Cerebellar nuclear complex (tissue), 1 donor: ENCODE measurements around the gene NOL9.
A peak's percentile ranks its signal among the peaks of the same experiment; 100 is the strongest.

Experiments
- DNase-seq, 2 experiments: peaks; one replicate each; lab custom pipeline; 2025; lab: John Stamatoyannopoulos, UW

NOL9 gene

DNA sequence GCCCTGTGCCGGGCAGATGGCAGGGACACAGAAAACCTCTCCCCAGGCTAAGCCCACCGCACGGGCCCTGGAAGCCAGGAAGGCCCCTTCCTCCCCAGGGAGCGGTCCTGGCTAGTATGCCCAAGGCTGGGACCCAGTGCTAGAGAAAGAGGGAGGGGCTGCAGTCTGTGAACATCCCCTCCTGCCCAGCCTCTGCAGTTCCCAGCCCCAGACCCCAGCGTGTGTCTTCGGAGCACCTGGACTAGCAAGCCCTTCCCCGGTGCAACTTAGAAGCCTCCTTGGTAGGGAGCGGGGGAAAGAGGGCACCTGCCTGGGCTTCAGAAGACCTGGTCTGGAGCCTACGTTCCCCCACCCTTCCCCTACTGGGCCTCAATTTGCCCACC lies 64.9 kb downstream of the NOL9 start:
- DNase-seq = no peak

DNA sequence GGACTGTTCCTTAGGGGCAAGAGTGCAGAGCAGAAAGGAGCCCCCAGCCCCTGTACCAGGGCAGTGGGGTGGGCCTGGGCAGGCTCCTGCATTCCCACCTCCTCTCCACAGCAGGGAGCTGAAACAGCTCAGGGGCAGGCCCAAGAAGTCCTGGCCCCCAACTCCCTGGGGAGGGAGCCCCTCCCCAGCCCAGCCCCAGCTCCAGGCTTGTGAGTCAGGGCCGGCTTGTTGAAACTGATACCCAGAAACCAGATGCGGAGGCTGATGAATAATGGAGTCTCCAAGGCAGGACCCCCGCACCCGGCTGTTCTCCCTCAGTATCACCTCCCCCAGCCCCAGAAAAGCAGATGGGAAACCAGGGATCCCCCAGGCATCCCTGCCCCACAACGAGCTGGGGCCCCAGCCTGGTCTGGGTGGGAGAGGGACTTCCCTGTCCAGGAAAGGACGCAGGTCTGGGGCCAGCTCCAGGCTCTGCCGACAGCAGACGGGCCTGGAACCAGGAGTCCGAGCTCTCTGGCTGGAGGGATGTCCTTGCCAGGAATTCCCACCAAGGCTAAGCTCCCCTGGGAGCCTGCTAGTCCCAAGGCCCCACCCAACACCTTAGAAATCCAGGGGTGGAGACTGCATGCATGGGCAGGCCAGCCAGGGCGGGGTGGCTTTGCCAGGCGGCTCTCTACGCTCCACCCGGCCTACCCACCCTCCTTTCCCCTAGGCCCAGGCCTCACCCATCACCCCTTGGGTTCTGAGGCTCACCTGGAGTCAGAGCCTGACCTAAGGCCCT lies 65.5 kb downstream of the NOL9 start:
- no peak for DNase-seq

DNA sequence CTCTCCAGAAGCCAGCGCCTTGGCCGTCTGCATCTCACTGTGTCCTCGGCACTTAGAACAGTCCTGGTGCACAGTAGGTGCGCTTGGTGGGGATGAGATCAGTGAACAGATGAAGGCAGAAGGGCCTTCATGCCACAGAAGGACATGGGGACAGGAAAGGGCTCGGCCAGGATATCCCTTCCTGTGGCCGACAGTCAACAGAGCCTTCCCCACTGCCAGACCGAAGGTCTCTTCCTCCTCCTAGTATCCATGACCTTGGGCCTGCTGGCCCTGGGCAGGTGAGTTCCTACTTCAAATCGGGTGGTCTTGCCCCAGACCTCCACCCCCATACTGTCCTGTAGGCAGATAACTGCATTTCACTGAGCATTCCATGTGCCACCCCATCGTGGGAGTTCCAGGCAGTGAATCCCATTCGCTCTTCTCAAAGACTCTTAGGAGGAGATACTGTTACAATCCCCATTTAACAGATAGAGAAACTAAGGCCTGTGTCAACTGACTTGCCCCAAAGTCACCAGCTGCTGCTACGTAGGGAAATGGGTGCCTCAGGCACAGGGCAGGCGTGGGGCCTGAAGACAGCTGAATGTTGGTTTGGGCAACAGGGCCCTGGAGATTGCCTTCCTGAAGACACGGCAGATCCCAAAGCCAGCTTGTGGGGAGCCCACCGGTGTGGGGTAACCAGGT lies 66.4 kb downstream of the NOL9 start:
- DNase-seq = no peak

DNA sequence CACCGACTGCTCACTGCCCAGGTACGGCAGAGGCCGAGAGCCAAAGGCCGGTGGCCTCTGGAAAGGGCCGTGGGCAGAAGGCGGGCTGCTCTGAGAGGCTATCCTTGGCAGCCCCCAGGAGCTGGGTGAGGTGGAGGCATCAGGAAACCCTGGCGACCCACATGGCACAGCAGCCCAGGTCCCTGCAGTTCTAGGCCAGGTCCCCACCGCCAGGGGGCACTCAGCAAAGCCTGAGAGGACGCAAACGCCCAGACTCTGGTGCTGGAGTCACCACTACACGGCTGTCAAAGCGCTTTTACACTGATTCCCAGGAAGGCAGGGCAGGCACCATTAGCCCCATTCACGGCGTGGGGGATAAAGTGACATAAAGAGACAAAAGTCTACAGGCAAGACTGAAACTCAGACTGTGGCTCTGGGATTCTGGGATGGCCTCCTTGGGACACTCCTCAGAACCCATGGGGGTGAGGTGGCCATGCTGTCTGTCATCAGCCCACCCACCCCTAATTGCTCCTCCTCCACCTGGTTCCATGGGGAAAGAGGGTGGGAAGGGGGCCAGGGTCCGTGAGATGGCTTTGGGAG lies 67.8 kb downstream of the NOL9 start:
- DNase-seq = peak in 1 of 2 experiments; percentile 58

- DNase-seq = no peak
Observed at GRCh38 chr1:6485168-6486101, 68.9 kb downstream of the NOL9 start.

DNA sequence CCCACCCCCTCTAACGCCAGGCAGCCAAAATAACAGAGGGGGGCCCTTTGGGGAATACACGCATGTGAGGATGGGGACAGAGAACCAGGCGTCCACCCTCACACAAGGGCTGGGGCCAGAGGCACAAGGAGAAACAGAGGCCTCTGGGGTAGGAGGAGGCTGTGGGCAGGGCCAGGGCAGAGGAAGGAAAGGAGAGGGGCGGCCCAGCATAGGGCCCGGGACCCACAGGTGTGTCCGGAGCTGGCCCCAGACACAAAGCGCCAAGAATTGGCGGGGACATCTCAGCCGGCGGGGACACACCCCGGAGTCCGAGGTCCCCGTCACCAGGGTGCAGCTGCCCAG lies 69.5 kb downstream of the NOL9 start:
- no peak for DNase-seq

DNA sequence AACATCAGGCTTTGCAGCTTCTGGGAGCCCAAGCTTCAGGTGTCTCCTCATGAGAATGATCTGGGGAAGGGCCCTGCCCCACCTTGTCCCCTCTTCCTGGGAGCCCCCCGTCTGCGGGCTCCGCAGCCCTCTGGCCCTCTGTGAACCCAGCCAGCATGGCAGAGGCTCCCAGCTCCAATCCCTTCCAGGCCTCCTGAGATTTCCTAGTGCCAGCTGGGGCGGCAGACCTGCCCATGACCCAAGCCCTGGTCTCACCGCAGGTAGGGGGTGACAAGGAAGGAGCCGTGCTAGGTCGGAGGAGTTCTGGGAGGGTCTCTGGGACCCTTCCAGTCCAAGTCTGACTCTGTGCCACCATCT lies 70.6 kb downstream of the NOL9 start:
- no peak for DNase-seq

- DNase-seq = peak; percentile 88 to 94
Observed at GRCh38 chr1:6483017-6483760, 71.1 kb downstream of the NOL9 start.

DNA sequence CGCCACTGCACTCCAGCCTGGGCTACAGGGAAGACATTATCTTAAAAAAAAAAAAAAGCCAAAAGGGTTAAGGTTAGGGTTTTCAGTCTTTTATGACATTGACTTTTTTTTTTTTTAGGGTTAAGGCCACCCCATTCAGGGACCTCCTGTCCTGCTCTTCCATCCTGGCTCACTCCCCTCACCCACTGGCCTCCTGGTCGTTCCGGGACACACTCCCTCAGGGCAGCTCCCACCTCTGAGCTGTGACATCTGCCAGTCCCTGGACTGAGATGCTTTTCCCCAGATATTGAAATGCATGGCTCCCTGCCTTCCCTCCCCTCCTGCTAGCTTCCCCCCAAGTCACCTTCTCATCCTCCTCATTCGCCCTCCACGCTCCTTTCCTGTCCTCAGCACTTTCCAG lies 72.5 kb downstream of the NOL9 start:
- no peak for DNase-seq

GRCh38 chr1:6477039-6477820 lies 77.1 kb downstream of the NOL9 start:
- no peak for DNase-seq

- no peak for DNase-seq
Observed at GRCh38 chr1:6476483-6476882, 77.8 kb downstream of the NOL9 start.

DNA sequence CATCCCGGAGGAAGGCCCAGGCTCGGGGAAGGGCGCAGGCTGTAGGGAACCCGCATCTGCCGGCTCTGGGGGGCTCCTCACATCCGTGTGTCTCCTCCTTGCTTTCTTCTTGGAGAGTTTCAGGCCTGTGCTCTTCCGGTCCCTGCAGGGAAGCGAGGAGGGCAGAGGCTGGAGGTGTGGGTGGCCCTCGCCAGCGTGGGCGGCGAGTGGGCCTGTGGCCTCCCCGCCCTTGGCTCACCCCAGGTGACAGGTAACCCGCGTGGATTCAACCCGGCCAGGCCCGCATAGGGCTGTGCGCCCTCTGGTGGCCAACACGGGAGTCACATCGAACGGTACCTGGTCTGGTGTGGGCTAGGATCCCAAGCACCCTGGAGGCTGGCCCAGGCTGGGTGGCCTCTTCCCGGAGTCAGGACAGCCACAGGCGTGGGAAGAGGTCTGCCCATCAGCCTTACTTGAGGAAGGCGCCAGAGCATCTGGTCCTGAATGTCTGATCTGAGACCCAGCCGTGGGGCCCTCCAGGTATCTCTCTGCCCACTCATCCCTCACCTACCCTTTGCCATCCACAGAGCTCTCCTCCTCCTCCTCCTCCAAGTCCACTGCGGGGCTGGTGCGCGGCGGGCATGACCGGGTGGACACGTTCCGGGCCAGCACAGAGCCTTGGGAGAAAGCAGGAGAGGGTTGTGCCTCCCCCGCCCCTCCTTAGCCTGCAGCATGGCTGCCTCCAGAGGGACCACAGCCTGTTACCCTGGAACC lies 78.8 kb downstream of the NOL9 start:
- no peak for DNase-seq

- DNase-seq = no peak
Observed at GRCh38 chr1:6474815-6475282, 79.5 kb downstream of the NOL9 start.

GRCh38 chr1:6473974-6474814 lies 80.1 kb downstream of the NOL9 start:
- no peak for DNase-seq

DNA sequence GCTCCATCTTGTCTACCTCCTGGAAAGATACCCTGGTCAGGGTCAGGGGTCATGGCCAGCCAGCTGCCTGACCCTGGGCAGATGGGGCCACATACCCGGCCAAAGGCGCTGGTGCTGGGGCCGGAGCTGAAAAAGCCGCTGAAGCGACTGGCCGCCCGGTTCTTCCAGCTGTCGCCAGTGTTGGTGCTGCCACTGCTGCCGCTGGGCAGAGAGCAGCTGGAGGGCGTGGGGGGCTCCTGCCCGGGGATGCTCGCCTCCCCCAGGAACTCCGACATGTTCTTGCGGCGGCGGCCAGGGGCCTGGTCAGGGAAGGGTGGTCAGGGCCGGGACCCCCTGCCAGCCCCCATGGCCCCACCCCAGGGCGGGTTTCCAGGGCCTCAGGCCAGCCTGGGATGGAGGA lies 81.2 kb downstream of the NOL9 start:
- no peak for DNase-seq

DNA sequence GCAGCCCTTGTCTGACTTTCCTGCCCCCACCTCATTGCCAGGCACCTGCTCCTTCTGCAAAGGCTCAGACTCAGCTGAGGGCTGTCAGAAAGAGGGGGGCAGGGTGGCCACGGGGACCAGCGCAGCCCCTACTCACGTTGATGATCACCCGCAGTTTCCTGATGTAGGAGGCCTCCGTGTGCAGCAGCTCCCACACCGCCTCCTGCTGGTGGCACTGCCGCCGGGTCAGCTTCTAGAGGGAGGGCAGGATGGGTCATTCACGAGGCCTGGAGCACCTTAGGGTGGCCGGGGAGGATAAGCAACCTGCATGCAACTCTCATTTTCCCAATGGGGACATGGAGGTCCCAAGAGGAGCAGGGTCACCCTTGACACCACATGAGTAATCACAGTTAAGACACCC lies 81.9 kb downstream of the NOL9 start:
- DNase-seq = no peak

GRCh38 chr1:6471970-6472368 lies 82.3 kb downstream of the NOL9 start:
- no peak for DNase-seq
